ENCODE measurements around the gene DKC1.
"Not testable (repeated sequence)": the region's sequence is repeated elsewhere in the genome, so short reads cannot be mapped to it uniquely, and the experiment has no call there.

DKC1 gene

GRCh38 chrX:154821523-154821922 is 58.9 kb downstream of the DKC1 start:
- no peak for FAIRE-seq

GRCh38 chrX:154822029-154822428 is 59.4 kb downstream of the DKC1 start:
- no peak for FAIRE-seq

- FAIRE-seq = no peak
These were observed 62.0 kb downstream of the DKC1 start for GRCh38 chrX:154824638-154825037.

- FAIRE-seq = not testable (repeated sequence)
These were observed 62.9 kb downstream of the DKC1 start for GRCh38 chrX:154825586-154825985.

Data from TTC549 (cell line).